Limb (tissue), 2 donors: ENCODE results near the gene PRR23E.

Source experiments
- DNase-seq, 2 donors: peaks; one replicate each; pipeline ENCODE4 v3.0.0-alpha.2; 2016; ENCODE audit errors: extremely low spot score in 2 of 2

The PRR23E gene

GRCh38 chr3:127192576-127193232 is at the start of gene PRR23E:
Gene PRR23E (plus strand): TSS chr3:127193131. CDS start chr3:127196686, 3,555 bp downstream.
- DNase-seq: no peak

- peak in 1 of 2 donors; percentile 4 for DNase-seq
Measured at GRCh38 chr3:127143172-127143571, 49.8 kb upstream of the PRR23E start.

GRCh38 chr3:127144631-127145030 is 48.3 kb upstream of the PRR23E start:
- DNase-seq: no peak

- peak in 1 of 2 donors; percentile 5 for DNase-seq
Measured at GRCh38 chr3:127145266-127145665, 47.7 kb upstream of the PRR23E start.

- peak in 1 of 2 donors; percentile 9 for DNase-seq
Measured at GRCh38 chr3:127147291-127147885, 45.5 kb upstream of the PRR23E start.

- DNase-seq: peak in 1 of 2 donors; percentile 6
Measured at GRCh38 chr3:127149621-127150310, 43.2 kb upstream of the PRR23E start.

GRCh38 chr3:127150513-127151250 is 42.2 kb upstream of the PRR23E start:
- peak in 1 of 2 donors; percentile 17 for DNase-seq

GRCh38 chr3:127151251-127151564 is 41.7 kb upstream of the PRR23E start:
- no peak for DNase-seq

- peak in 1 of 2 donors; percentile 9 for DNase-seq
Measured at GRCh38 chr3:127151992-127152650, 40.8 kb upstream of the PRR23E start.

GRCh38 chr3:127152684-127153505 is 40.0 kb upstream of the PRR23E start:
- DNase-seq: peak in 1 of 2 donors; percentile 26

GRCh38 chr3:127153506-127153815 is 39.5 kb upstream of the PRR23E start:
- peak in 1 of 2 donors; percentile 16 for DNase-seq

- no peak for DNase-seq
Measured at GRCh38 chr3:127156338-127157050, 36.4 kb upstream of the PRR23E start.

- DNase-seq: peak in 1 of 2 donors; percentile 63
Measured at GRCh38 chr3:127157171-127157828, 35.6 kb upstream of the PRR23E start.

- peak; percentile 26 to 65 for DNase-seq
Measured at GRCh38 chr3:127158614-127159229, 34.2 kb upstream of the PRR23E start.

- no peak for DNase-seq
Measured at GRCh38 chr3:127159543-127159942, 33.4 kb upstream of the PRR23E start.

- DNase-seq: no peak
Measured at GRCh38 chr3:127161236-127161635, 31.7 kb upstream of the PRR23E start.

- DNase-seq: no peak
Measured at GRCh38 chr3:127161973-127162579, 30.9 kb upstream of the PRR23E start.

GRCh38 chr3:127162947-127163645 is 29.8 kb upstream of the PRR23E start:
- DNase-seq: peak in 1 of 2 donors; percentile 46
